Esophagus muscularis mucosa (tissue), 4 donors: ENCODE results near the gene GRIK3. TPM values are rescaled to one million over a fixed set of nuclear protein-coding genes. Genes with fewer than 3 reads are reported as not detected.
A peak's percentile ranks its signal among the peaks of the same experiment; 100 is the strongest.

Source experiments
- DNase-seq: peaks from one replicate; pipeline ENCODE4 v3.0.0-alpha.2; 2017; ENCODE audit errors: extremely low spot score
- H3K27ac ChIP-seq, 4 donors: fragments of 200-600 bp; sonication (generic); replicated peaks in 1 of 4; 1 replicate in 3 of 4; 2 replicates in 1 of 4; pipeline ENCODE4 v1.5.1; 2016 to 2019; ENCODE audit warnings: mild to moderate bottlenecking in 1 of 4
- H3K27me3 ChIP-seq, 4 donors: fragments of 200-600 bp; sonication (generic); one replicate each; pipeline versions ENCODE4 v1.5.1 to v1.6.0; 2016 to 2019
- H3K36me3 ChIP-seq, 4 donors: fragments of 200-600 bp; sonication (generic); one replicate each; pipeline ENCODE4 v1.5.1; 2016 to 2019
- H3K4me1 ChIP-seq, 4 donors: fragments of 200-600 bp; sonication (generic); one replicate each; pipeline ENCODE4 v1.5.1; 2016 to 2019
- H3K4me3 ChIP-seq, 4 donors: fragments of 200-600 bp; sonication (generic); 1 replicate in 2 of 4; 2 replicates in 2 of 4; pipeline ENCODE4 v1.5.1; 2016 to 2019; ENCODE audit warnings: mild to moderate bottlenecking in 4 of 4, moderate library complexity in 1 of 4
- H3K9me3 ChIP-seq, 4 donors: fragments of 200-600 bp; sonication (generic); 1 replicate in 3 of 4; 2 replicates in 1 of 4; pipeline ENCODE4 v1.5.1; 2016 to 2019
- EP300 ChIP-seq: sonication (generic); formaldehyde crosslinking; IDR thresholded peaks from one replicate; pipeline ENCODE4 v1.6.1; 2017; ENCODE audit warnings: antibody characterized with exemption
- POLR2A ChIP-seq: fragments of 450-650 bp; IDR thresholded peaks from one replicate; pipeline ENCODE4 v1.6.1; 2017; ENCODE audit warnings: antibody characterized with exemption, moderate library complexity, mild to moderate bottlenecking, low read depth
- POLR2AphosphoS5 ChIP-seq, 2 donors: sonication (generic); formaldehyde crosslinking; IDR thresholded peaks; one replicate each; pipeline ENCODE4 v1.6.1; 2017; ENCODE audit warnings: antibody characterized with exemption in 2 of 2
- WGBS: methylation state at CpG from one replicate; pipeline ENCODE4 v1.1.5; 2018; 5-methylcytosine and 5-hydroxymethylcytosine counted together
- intact Hi-C: fragments of 100-400 bp; cut with DNase I; formaldehyde crosslinking; loops from one replicate; pipeline ENCODE4 v1.15.1; 2023
- total RNA-seq, 4 donors: library from RNA; depleted of rRNA; stranded (reverse); fragments of >200 nt; gene quantifications; one replicate each; pipeline versions ENCODE4 v1.1.0 to v1.2.1, GENCODE V29; 2016
- TF ChIP-seq, protein P1 (sequence below), 3 experiments: fragments of 200-600 bp in 2 of 3; fragments of 450-650 bp in 1 of 3; sonication (generic) in 2 of 3; IDR thresholded peaks; one replicate each; pipeline ENCODE4 v1.5.1; 2017 to 2019; ENCODE audit warnings: antibody characterized with exemption in 3 of 3, mild to moderate bottlenecking in 2 of 3, moderate library complexity in 1 of 3

GRIK3 gene
- total RNA-seq, 4 donors from 2014 or later = 5.3 to 7.9 (median 6.6) TPM

DNA sequence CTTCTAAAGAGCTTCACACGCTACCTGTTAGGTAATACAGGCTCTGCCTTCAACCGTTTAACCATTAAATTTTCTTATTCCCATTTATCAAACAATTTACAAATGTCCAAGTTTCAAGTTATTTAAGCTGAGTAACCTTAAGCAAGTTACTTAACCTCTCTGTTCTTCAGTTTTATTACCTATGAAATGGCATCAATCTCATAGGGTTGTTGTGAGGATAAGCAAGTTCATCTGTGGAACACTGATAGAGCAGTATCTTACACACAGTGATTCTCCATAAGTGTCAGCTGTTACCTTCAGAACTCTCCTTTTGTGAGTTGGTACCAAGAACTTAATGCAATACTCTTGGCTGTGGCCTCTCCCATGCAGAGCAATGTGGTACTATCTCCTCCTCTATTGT is 40.0 kb downstream of the GRIK3 start:
- H3K36me3 ChIP-seq = no peaks in the 10 kb centered on the region
- H3K9me3 ChIP-seq = no peaks in the 10 kb centered on the region
- peaks cover 0 to 65% (median 0%) of the 10 kb centered on the region in 4 donors for H3K27me3 ChIP-seq
- WGBS = 92% methylated on average over 2 of the region's 2 CpGs
- H3K4me1 ChIP-seq = peaks cover 3 to 26% (median 22%) of the 10 kb centered on the region in 4 donors
- no peak overlapping the region for H3K27ac ChIP-seq
- intact Hi-C loops = no loop called here
- no peak overlapping the region for H3K4me3 ChIP-seq
- DNase-seq = no peak
- TF ChIP-seq EP300 = no peak
- TF ChIP-seq, protein P1, sequence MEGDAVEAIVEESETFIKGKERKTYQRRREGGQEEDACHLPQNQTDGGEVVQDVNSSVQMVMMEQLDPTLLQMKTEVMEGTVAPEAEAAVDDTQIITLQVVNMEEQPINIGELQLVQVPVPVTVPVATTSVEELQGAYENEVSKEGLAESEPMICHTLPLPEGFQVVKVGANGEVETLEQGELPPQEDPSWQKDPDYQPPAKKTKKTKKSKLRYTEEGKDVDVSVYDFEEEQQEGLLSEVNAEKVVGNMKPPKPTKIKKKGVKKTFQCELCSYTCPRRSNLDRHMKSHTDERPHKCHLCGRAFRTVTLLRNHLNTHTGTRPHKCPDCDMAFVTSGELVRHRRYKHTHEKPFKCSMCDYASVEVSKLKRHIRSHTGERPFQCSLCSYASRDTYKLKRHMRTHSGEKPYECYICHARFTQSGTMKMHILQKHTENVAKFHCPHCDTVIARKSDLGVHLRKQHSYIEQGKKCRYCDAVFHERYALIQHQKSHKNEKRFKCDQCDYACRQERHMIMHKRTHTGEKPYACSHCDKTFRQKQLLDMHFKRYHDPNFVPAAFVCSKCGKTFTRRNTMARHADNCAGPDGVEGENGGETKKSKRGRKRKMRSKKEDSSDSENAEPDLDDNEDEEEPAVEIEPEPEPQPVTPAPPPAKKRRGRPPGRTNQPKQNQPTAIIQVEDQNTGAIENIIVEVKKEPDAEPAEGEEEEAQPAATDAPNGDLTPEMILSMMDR (IDR thresholded peaks at IDR 0.05) = no peak
- no peak for TF ChIP-seq POLR2AphosphoS5 (IDR thresholded peaks at IDR 0.05)
- TF ChIP-seq POLR2A = no peak

DNA sequence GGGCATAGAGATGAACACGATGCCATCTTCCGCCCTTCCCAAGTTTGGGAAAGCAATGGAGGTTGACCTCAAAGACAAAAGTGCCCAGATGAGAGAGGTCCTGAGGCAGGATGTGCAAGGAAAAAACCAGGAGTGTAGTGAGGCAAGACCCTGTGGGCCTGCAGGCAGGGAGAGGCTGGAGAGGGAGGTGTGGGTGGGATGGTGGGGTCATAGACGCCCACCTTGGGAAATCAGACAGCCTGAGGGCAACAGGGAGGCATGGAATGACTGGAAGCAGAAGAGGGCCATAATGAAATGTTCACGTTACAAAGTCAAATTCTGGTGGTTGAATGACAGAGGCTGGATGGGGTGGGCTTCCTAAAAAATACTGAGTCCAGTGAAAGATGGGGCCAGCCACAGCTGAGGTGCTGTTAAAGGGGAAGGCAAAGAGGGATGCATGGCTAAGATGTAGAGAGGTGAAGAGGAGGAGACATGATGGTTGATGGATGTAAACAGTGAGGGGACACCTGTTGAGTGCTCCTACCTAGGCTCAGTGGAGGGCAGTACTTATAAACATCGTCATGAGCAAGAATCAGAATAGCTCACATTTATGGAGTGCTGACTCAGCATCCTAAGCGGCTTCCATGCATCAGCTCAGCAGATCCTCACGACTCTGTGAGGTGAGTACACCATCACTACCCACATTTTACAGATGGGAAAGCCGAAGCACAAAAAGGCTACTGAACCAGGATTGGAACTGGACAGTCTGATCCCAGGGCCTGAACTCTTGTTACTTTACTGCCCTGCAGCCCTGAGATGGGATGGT is 42.0 kb downstream of the GRIK3 start:
- no peak for TF ChIP-seq POLR2AphosphoS5 (IDR thresholded peaks at IDR 0.05)
- intact Hi-C loops = no loop called here
- WGBS = 75% methylated on average over 8 of the region's 8 CpGs
- no peak for DNase-seq
- Histone ChIP-seq H3K27ac (no peak overlapping the region), H3K4me3 (no peak overlapping the region), H3K4me1 (peaks cover 8 to 41% (median 38%) of the 10 kb centered on the region in 4 donors), H3K9me3 (no peaks in the 10 kb centered on the region), H3K36me3 (no peaks in the 10 kb centered on the region), H3K27me3 (peaks cover 0 to 47% (median 0%) of the 10 kb centered on the region in 4 donors)

DNA sequence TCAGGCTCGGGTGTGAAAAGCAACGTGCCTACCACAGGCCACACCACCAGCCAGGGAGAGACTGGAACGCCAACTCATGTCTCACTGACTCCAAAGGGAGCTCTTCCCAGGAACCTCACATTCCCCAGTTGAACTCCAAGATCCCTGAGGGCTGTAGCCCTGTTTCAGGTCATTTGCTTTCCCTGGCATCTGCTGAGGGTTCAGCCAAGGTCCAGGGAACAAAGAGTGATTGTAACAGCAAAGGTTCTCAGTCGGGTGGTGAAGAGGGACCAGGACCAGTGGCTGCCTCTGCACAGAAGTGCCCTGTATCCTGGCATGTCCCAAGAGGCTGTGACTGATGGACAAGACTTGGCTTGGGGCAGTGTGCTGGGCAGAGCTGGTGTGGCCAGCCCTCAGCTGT is 42.8 kb downstream of the GRIK3 start:
- Histone ChIP-seq H3K4me1 (peaks cover 8 to 41% (median 38%) of the 10 kb centered on the region in 4 donors), H3K27me3 (peaks cover 0 to 39% (median 0%) of the 10 kb centered on the region in 4 donors), H3K36me3 (no peaks in the 10 kb centered on the region), H3K27ac (no peak overlapping the region), H3K9me3 (no peaks in the 10 kb centered on the region), H3K4me3 (no peak overlapping the region)
- 86% methylated on average over 1 of the region's 4 CpGs for WGBS
- DNase-seq = no peak
- intact Hi-C loops = no loop called here
- TF ChIP-seq, protein P1 (IDR thresholded peaks at IDR 0.05) = no peak
- TF ChIP-seq POLR2A = no peak
- no peak for TF ChIP-seq EP300
- no peak for TF ChIP-seq POLR2AphosphoS5 (IDR thresholded peaks at IDR 0.05)

DNA sequence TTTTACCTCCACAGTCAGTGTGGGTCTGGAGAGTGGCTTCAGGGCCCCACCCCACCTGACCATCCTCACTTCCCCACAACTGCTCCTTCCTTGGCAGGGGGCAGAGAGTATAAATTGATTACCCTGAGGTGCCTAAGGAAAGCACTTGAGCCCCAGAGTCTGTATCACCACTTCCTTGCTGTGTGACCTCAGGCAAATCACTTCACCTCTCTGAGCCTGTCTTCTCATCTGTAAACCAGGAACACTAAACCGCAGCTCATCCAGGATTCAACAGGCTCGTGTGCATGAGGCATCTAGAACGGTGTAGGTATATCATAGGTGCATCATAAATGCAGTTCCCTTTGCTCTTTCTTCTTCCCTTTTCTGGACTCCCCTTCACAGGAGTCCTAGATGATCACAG is 43.4 kb downstream of the GRIK3 start:
- intact Hi-C loops = no loop called here
- Histone ChIP-seq H3K36me3 (no peaks in the 10 kb centered on the region), H3K27me3 (peaks cover 0 to 34% (median 0%) of the 10 kb centered on the region in 4 donors), H3K4me3 (no peak overlapping the region), H3K4me1 (peaks cover 8 to 41% (median 38%) of the 10 kb centered on the region in 4 donors), H3K9me3 (no peaks in the 10 kb centered on the region), H3K27ac (no peak overlapping the region)
- DNase-seq = no peak
- TF ChIP-seq, protein P1 (IDR thresholded peaks at IDR 0.05) = no peak
- TF ChIP-seq POLR2AphosphoS5 (IDR thresholded peaks at IDR 0.05) (no peak), POLR2A (no peak), EP300 (no peak)
- 76% methylated on average over 3 of the region's 3 CpGs for WGBS

DNA sequence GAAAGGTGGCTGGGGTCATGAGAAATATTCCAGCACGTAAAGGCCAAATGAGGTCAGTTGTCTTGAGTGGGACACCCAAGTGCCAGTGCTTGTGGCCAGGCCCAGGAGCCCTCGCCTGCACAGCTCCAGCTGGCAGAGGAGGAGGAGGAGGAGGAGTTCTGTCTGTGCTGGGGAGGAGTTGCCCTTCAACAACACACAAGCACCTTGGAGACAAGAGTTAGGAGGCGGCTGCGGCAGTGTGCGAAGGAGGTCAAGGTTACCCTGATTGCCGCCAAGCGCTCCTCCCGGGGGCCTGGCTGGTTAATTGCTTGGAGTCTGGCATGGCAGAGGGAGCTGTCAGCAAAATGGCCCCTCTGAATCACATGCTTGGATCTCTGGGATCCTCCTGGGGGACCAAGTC is 45.1 kb downstream of the GRIK3 start:
- TF ChIP-seq POLR2AphosphoS5 (IDR thresholded peaks at IDR 0.05) (no peak), POLR2A (no peak), EP300 (no peak)
- TF ChIP-seq, protein P1 (IDR thresholded peaks at IDR 0.05) = no peak
- DNase-seq = no peak
- no peaks in the 10 kb centered on the region for H3K9me3 ChIP-seq
- no peaks in the 10 kb centered on the region for H3K36me3 ChIP-seq
- peak overlapping the region in 3 of 4 donors; percentile 32 to 54 (median 49) for H3K27ac ChIP-seq
- H3K27me3 ChIP-seq = peaks cover 0 to 44% (median 0%) of the 10 kb centered on the region in 4 donors
- no peak overlapping the region for H3K4me3 ChIP-seq
- 82% methylated on average over 8 of the region's 8 CpGs for WGBS
- peaks cover 8 to 41% (median 38%) of the 10 kb centered on the region in 4 donors for H3K4me1 ChIP-seq
- intact Hi-C loops = no loop called here
